ENCODE data around the gene ADAMTS18.

GRCh38 chr16:77439106-77439505, 4.3 kb upstream of the ADAMTS18 start:
- TF ChIP-seq CTCF (IDR thresholded peaks at IDR 0.05), result no peak
- no peak for TF ChIP-seq POLR2A (IDR thresholded peaks at IDR 0.05)

All from suprapubic skin (tissue), 3 donors.